HG02571 (cell line): Measurements from ENCODE around the gene PIAS4.

Source experiments
- ATAC-seq: cut with Tn5 transposase; IDR thresholded peaks from one replicate; pipeline ENCODE4 v1.9.1; 2021; ENCODE audit warnings: mild to moderate bottlenecking, moderate library complexity; ENCODE audit not compliant: unreplicated experiment

Gene PIAS4

GRCh38 chr19:4057931-4058692, 50.6 kb downstream of the PIAS4 start:
- no peak for ATAC-seq

DNA sequence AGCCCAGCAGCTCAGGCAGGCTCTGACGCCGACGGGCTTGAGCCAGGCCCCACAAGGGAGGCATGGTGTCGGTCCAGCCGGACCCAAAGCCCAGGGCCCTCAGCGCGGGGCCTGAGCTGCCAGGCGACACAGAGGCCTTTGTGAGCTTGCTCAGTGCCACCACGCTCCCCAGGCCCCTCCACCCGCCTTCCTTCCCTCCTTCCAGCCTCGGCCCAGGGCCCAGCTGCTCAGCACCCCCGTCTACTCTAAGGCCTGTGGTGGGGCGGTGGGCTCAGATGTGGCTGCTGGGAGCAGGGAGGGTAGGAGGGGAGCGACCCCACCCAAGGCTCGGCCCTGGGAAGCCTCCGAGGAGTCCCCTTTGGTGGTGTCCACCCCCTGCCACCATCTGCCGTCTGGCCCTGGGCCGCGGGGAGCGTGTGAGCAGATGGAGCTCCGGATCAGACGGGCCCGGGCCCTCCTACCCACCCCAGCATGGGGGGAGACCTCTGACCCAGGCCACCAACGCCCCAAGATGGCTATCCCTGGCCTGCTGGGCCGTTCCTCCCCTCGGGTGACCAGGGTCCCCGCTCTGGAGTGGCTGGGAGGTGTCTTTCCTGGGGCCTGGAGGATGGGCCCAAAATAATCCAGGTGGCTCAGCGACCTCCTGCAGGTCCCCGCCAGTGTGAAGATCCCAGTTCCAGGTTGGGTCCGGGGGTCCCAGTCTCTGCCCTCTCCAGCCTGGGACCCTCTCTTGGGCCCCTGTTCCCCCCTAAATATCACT, 51.3 kb downstream of the PIAS4 start:
- ATAC-seq: no peak

GRCh38 chr19:4059453-4059871, 51.9 kb downstream of the PIAS4 start:
- no peak for ATAC-seq

- ATAC-seq: no peak
Measured at GRCh38 chr19:4059891-4060620, 52.5 kb downstream of the PIAS4 start.

GRCh38 chr19:4060621-4061177, 53.2 kb downstream of the PIAS4 start:
- ATAC-seq: no peak

GRCh38 chr19:4061178-4061682, 53.7 kb downstream of the PIAS4 start:
- no peak for ATAC-seq

- ATAC-seq: no peak
Measured at GRCh38 chr19:4061683-4062418, 54.3 kb downstream of the PIAS4 start.

DNA sequence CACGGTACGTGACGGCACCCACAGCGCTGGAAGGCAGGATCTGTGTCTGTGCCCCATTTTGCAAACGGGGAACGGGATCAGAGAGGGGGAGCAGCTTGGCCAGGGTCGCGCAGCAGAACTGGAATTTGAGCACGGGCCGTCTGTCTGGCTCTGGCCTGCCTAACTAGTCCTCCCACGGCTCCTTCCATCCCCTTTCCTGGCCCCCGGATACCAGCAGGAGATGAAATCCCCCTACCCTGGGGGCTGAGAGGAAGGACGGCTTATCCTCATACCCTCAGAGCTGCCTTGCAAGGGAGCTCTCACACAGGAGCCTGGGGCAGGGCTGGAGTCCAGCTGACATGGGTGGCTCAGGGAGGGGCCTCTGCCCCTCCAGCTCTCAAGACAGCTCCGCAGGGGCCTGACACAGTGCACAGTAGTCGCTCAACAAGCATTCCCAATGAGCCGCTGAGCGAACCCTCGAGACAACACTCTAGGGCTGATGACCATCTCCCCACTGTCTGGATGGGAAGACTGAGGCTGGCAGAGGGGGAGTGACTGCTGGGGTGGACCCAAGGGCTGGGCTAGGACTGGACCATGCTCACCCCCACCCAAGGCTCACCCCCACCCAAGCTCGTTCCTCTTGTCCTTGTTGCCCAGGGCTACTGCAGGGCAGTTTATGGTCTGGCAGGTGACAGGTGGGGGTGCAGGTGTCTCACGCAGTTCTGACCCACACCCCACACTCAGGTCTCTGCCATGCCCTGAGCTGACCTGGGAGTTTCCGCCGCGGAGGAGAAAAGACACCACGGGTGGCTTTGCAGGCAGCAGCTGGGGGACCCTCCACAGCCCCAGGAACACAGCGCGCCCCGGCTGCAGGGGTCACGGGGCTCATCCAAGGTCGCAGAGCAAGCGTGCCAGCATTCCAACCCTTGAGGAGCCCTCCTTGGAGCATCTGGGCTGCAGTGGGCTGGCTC, 55.2 kb downstream of the PIAS4 start:
- ATAC-seq: no peak

DNA sequence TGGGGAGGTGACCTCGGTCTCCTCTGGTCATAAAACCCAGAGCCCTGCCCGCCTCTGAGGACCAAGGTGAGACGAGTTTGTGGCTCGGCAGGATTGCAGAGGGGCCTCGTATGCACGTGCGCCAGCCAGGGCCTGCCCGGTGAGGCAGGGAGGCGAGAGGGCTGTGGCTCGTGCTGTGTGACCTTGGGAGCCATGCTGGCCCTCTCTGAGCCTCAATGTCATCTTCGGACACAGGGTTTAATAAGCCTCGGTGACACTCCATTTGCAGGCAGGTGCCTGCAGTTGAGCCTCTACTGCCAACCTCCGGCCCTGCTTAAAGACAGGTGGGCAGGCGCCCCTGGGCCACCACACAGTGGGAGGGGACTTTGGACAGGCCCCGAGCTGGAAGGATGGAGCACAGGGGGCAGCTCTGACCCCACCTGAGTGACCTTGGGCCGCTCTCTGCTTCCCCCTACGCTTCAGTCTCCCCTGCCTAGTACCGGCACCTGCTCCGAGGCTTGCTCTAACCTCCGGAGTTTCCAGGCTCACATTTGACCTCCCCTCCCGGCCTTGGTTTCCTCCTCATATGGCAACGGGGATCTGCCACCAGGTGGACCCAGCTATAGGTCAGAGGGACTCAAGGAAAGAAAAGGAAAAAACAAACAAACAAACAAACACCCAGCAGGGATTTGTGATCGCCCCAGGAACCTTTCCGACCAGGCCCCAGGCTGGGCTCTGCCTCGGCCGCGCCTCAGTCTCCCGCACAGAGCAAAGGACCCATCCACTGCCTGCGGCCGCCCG, 56.0 kb downstream of the PIAS4 start:
- no peak for ATAC-seq

DNA sequence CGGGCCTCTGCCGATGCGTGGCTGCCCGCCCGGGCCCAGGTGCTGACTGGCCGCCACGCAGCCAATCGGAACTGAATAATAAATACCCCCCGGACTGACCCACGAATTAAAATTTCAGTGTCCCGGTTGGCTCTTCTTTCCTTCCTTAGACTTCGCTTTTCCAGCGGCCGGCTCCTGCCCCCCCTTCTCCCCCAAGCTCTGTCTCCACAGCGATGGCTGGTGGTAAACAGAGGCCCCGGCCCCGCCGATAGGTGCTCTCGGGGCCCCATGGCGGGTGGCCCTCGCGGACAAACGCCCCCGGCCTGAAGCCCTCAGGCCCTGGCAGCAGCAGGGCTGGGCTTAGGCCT, 56.6 kb downstream of the PIAS4 start:
- no peak for ATAC-seq

GRCh38 chr19:4064496-4065260, 57.1 kb downstream of the PIAS4 start:
- no peak for ATAC-seq

DNA sequence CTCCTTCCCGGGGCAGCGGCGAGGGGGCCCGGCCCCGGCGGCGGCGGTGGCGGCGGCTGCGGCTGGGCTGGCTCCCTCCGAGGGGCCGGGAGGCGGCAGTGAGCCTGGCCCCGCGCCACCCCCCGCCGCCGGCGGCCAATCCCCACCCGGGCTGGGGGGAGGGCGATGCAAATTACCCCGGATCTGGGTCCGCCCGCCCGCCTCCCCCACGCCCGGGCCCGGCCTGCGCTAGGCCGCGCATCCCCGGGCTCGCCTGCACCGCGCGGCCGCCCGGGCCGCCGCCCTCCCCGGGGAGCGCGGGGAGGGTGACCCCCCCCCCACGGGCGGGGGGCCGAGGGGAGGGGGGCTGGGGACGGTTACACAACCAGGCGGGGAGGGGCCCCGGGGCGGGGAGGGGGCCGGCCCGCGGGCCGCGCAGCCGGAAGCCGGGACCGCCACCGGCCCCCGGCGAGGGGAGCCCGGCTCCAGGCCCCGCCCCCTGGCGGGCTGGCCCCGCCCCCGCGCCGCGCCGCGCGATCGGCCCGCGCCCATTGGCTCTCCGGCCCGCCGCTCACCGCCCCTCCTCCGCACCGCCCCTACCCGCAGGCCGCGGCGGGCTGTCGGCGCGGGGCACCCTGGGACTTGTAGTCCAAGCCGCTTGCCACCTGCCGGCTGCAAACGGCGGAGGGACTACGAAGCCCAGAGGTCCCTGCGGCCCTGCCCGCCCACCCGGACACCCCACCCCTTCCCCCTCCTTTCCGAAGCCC, 58.1 kb downstream of the PIAS4 start:
- ATAC-seq: peak; percentile 66

- no peak for ATAC-seq
Measured at GRCh38 chr19:4066176-4066606, 58.7 kb downstream of the PIAS4 start.

GRCh38 chr19:4066682-4067395, 59.3 kb downstream of the PIAS4 start, which contains the start of gene ZBTB7A:
Gene ZBTB7A, minus strand, starts transcription at chr19:4066899. Its CDS starts 11,667 bp downstream, at chr19:4055232.
- ATAC-seq: no peak

DNA sequence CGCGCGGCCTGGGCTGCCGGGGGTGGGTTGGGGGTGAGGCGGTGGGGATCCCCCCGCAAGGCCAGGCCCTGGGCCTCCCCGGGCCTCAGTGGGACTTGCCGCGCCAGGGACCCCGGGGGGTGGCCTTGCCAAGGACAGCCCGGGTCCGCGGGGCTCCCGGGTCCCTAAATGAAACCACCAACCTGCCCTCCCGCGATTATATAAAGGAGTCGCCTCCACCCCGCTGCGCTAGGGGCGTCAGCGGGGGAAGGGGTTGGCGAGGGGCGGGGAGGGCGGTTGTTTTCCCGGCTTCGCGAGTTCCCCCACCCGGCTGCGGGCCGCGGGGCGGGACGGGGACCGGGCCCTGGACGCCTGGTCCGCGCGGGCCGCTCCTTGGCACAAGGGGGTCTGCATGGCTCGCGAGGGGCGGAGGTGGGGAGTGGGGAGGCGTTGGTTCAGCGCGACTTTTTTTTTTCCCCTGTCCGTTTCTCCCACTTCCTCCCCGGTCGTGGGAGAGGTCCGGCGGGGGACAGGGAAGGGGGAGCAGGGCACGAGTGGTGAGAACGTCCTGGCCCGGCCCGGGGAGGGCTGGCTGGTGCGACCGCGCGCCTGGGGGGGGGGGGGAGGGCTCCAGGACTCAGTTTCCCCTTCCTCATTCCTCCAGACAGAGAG, 60.0 kb downstream of the PIAS4 start:
- no peak for ATAC-seq
